H1 (cell line): ENCODE data around the gene TPST2. TPM values are rescaled to one million over a fixed set of nuclear protein-coding genes. Genes with fewer than 3 reads are reported as not detected.

ENCODE experiments used
- CHD1 ChIP-seq: IDR thresholded peaks from 2 replicates; pipeline ENCODE4 v1.6.1; 2012; ENCODE audit warnings: low read depth, low read length, improper control_type of control experiment
- RAD21 ChIP-seq, 2 experiments: IDR thresholded peaks in 1 of 2; conservative IDR thresholded peaks in 1 of 2; 2 replicates each; pipeline ENCODE4 v1.6.1; 2011; ENCODE audit warnings: low read depth in 2 of 2, low read length in 2 of 2, improper control_type of control experiment in 1 of 2, inconsistent platforms in 1 of 2, mild to moderate bottlenecking in 1 of 2, moderate library complexity in 1 of 2
- ZNF274 ChIP-seq: IDR thresholded peaks from 2 replicates; pipeline ENCODE4 v1.7.0; 2012; ENCODE audit warnings: low read length, borderline replicate concordance; ENCODE audit errors: extremely low read depth
- polyA plus RNA-seq, 7 experiments: library from polyadenylated mRNA; depleted of rRNA in 3 of 7; stranded (reverse) in 5 of 7; unstranded in 2 of 7; fragments of >200 nt in 5 of 7; fragments of 200-250 nt in 2 of 7; gene quantifications; 1 replicate in 5 of 7; 2 replicates in 1 of 7; 4 replicates in 1 of 7; pipeline versions ENCODE4 v1.2.1 to v1.2.3, GENCODE V29; 2011 to 2013; ENCODE audit warnings: missing spikeins in 2 of 7, mixed read lengths in 2 of 7
- total RNA-seq: library from RNA; stranded (reverse); fragmentation: NEBNext Ultra II Directional; extraction: Animal tissue kit (Norgen Biotek cat#: 25700); gene quantifications from 2 replicates; pipeline ENCODE4 v1.2.1, GENCODE V29; 2021
- TF ChIP-seq, protein P1 (sequence below): fragments of 300-600 bp; sonication (generic); IDR thresholded peaks from 2 replicates; pipeline ENCODE4 v1.7.1; 2012; ENCODE audit warnings: low read length, moderate library complexity, mild to moderate bottlenecking, inconsistent platforms; ENCODE audit not compliant: insufficient replicate concordance

The TPST2 gene
- total and polyA plus RNA-seq, 2 of the 8 experiments (the other 6 are each of a cell fraction or from before 2014, with no cell fraction given) = 58.8 to 143 TPM

DNA sequence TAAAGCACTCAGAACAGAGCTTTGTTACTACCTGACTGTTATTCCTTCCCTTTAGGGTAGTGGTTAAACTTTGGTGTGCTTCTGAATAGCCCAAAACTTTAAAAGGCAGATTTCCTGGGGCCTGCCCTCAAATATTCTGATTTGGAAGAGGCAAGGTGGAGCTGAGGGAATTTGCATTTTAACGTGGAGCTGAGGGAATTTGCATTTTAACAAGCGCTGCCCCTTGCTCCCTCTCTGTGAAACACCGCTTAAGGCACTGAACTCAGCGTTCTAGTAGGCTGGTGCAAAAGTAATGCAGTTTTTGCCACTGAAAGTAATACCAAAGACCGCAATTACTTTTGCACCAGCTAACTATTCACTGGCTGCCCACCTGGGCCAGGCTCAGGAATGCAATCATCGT is 35.0 kb downstream of the TPST2 start (continued):
- TF ChIP-seq, protein P1, sequence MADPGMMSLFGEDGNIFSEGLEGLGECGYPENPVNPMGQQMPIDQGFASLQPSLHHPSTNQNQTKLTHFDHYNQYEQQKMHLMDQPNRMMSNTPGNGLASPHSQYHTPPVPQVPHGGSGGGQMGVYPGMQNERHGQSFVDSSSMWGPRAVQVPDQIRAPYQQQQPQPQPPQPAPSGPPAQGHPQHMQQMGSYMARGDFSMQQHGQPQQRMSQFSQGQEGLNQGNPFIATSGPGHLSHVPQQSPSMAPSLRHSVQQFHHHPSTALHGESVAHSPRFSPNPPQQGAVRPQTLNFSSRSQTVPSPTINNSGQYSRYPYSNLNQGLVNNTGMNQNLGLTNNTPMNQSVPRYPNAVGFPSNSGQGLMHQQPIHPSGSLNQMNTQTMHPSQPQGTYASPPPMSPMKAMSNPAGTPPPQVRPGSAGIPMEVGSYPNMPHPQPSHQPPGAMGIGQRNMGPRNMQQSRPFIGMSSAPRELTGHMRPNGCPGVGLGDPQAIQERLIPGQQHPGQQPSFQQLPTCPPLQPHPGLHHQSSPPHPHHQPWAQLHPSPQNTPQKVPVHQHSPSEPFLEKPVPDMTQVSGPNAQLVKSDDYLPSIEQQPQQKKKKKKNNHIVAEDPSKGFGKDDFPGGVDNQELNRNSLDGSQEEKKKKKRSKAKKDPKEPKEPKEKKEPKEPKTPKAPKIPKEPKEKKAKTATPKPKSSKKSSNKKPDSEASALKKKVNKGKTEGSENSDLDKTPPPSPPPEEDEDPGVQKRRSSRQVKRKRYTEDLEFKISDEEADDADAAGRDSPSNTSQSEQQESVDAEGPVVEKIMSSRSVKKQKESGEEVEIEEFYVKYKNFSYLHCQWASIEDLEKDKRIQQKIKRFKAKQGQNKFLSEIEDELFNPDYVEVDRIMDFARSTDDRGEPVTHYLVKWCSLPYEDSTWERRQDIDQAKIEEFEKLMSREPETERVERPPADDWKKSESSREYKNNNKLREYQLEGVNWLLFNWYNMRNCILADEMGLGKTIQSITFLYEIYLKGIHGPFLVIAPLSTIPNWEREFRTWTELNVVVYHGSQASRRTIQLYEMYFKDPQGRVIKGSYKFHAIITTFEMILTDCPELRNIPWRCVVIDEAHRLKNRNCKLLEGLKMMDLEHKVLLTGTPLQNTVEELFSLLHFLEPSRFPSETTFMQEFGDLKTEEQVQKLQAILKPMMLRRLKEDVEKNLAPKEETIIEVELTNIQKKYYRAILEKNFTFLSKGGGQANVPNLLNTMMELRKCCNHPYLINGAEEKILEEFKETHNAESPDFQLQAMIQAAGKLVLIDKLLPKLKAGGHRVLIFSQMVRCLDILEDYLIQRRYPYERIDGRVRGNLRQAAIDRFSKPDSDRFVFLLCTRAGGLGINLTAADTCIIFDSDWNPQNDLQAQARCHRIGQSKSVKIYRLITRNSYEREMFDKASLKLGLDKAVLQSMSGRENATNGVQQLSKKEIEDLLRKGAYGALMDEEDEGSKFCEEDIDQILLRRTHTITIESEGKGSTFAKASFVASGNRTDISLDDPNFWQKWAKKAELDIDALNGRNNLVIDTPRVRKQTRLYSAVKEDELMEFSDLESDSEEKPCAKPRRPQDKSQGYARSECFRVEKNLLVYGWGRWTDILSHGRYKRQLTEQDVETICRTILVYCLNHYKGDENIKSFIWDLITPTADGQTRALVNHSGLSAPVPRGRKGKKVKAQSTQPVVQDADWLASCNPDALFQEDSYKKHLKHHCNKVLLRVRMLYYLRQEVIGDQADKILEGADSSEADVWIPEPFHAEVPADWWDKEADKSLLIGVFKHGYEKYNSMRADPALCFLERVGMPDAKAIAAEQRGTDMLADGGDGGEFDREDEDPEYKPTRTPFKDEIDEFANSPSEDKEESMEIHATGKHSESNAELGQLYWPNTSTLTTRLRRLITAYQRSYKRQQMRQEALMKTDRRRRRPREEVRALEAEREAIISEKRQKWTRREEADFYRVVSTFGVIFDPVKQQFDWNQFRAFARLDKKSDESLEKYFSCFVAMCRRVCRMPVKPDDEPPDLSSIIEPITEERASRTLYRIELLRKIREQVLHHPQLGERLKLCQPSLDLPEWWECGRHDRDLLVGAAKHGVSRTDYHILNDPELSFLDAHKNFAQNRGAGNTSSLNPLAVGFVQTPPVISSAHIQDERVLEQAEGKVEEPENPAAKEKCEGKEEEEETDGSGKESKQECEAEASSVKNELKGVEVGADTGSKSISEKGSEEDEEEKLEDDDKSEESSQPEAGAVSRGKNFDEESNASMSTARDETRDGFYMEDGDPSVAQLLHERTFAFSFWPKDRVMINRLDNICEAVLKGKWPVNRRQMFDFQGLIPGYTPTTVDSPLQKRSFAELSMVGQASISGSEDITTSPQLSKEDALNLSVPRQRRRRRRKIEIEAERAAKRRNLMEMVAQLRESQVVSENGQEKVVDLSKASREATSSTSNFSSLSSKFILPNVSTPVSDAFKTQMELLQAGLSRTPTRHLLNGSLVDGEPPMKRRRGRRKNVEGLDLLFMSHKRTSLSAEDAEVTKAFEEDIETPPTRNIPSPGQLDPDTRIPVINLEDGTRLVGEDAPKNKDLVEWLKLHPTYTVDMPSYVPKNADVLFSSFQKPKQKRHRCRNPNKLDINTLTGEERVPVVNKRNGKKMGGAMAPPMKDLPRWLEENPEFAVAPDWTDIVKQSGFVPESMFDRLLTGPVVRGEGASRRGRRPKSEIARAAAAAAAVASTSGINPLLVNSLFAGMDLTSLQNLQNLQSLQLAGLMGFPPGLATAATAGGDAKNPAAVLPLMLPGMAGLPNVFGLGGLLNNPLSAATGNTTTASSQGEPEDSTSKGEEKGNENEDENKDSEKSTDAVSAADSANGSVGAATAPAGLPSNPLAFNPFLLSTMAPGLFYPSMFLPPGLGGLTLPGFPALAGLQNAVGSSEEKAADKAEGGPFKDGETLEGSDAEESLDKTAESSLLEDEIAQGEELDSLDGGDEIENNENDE = no peak
- no peak for TF ChIP-seq RAD21 (IDR thresholded peaks at IDR 0.05 in 1 of 2, conservative IDR thresholded peaks at IDR 0.05 in 1 of 2; ENCODE audit: low read depth in 2 of 2, low read length in 2 of 2)
- no peak for TF ChIP-seq ZNF274
- TF ChIP-seq CHD1 = no peak
